ENCODE results near the gene FNDC3B. TPM values are rescaled to one million over a fixed set of nuclear protein-coding genes. Genes with fewer than 3 reads are reported as not detected.

Gene FNDC3B
- total RNA-seq, 1 experiment from 2014 or later, result 149 TPM

- Mint-ChIP-seq H3K4me3 (ENCODE audit: unreplicated experiment) (no peak overlapping the region), H3K9me3 (ENCODE audit: unreplicated experiment) (no peaks in the 10 kb centered on the region), H3K4me1 (ENCODE audit: insufficient read depth, unreplicated experiment) (peaks cover 20% of the 10 kb centered on the region), H3K27ac (ENCODE audit: low read depth, unreplicated experiment) (no peak overlapping the region), H3K36me3 (ENCODE audit: insufficient read depth, unreplicated experiment) (peaks cover 19% of the 10 kb centered on the region), H3K27me3 (ENCODE audit: insufficient read depth, unreplicated experiment) (no peaks in the 10 kb centered on the region)
- POLR2A ChIA-PET, result interaction anchor here (0.6 to 1.5 kb wide), 3 partner anchors 21 to 352 kb away, joined by 3 to 4 read pairs (median 4); no protein-coding TSS in a partner anchor
- BruUV-seq (replicated peaks), result no TSS peak
- DNase-seq (ENCODE audit: unreplicated experiment), result no peak
- TF ChIP-seq CTCF (IDR thresholded peaks at IDR 0.05; ENCODE audit: unreplicated experiment), result no peak
- CTCF ChIA-PET, result no interaction called here
- intact Hi-C loops (cut with micrococcal nuclease), result no loop called here
These were observed 123.9 kb downstream of the FNDC3B start for GRCh38 chr3:172163320-172163719.

- H3K27ac Mint-ChIP-seq (ENCODE audit: low read depth, unreplicated experiment), result no peak overlapping the region
- ChIA-PET CTCF (no interaction called here), POLR2A (interaction anchor here (0.8 kb wide), 1 partner anchor 11 kb away, joined by 3 read pairs; no protein-coding TSS in a partner anchor)
- DNase-seq (ENCODE audit: unreplicated experiment), result no peak
- H3K4me1 Mint-ChIP-seq (ENCODE audit: insufficient read depth, unreplicated experiment), result peaks cover 23% of the 10 kb centered on the region
- H3K4me3 Mint-ChIP-seq (ENCODE audit: unreplicated experiment), result no peak overlapping the region
- intact Hi-C loops (cut with micrococcal nuclease), result no loop called here
- H3K27me3 Mint-ChIP-seq (ENCODE audit: insufficient read depth, unreplicated experiment), result no peaks in the 10 kb centered on the region
- peaks cover 20% of the 10 kb centered on the region for H3K36me3 Mint-ChIP-seq (ENCODE audit: insufficient read depth, unreplicated experiment)
- no peaks in the 10 kb centered on the region for H3K9me3 Mint-ChIP-seq (ENCODE audit: unreplicated experiment)
- TF ChIP-seq CTCF (IDR thresholded peaks at IDR 0.05; ENCODE audit: unreplicated experiment), result no peak
- no TSS peak for BruUV-seq (replicated peaks)
These were observed 125.4 kb downstream of the FNDC3B start for GRCh38 chr3:172164620-172165362.

- no peak for TF ChIP-seq CTCF (IDR thresholded peaks at IDR 0.05; ENCODE audit: unreplicated experiment)
- Mint-ChIP-seq H3K36me3 (ENCODE audit: insufficient read depth, unreplicated experiment) (peaks cover 12% of the 10 kb centered on the region), H3K27me3 (ENCODE audit: insufficient read depth, unreplicated experiment) (no peaks in the 10 kb centered on the region), H3K27ac (ENCODE audit: low read depth, unreplicated experiment) (no peak overlapping the region), H3K4me3 (ENCODE audit: unreplicated experiment) (no peak overlapping the region), H3K4me1 (ENCODE audit: insufficient read depth, unreplicated experiment) (peaks cover 16% of the 10 kb centered on the region), H3K9me3 (ENCODE audit: unreplicated experiment) (no peaks in the 10 kb centered on the region)
- intact Hi-C loops (cut with micrococcal nuclease), result no loop called here
- BruUV-seq (replicated peaks), result no TSS peak
- POLR2A ChIA-PET, result interaction anchor here (0.6 to 5.4 kb wide), 5 partner anchors 8 to 356 kb away, joined by 3 to 39 read pairs (median 4); partner anchors contain the start of gene PLD1
- CTCF ChIA-PET, result interaction anchor here (0.8 kb wide), 1 partner anchor 24 kb away, joined by 3 read pairs; no protein-coding TSS in a partner anchor
- DNase-seq (ENCODE audit: unreplicated experiment), result no peak
These were observed 126.9 kb downstream of the FNDC3B start for GRCh38 chr3:172166261-172166660.

DNA sequence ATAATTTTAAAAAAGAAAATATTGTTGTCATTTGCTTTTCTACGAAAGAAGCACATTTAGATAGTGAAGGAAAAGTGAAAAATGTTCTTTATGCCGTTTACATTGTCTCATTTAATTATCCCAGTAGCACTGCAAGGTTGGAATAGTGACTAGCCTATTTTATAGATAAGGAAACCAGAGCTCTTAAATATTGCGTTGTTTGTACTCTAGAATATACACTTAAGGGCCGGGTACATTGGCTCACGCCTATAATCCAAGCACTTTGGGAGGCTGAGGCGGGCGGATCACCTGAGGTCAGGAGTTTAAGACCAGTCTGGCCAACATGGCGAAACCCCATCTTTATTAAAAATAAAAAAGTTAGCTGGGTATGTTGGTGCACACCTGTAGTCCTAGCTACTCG lies 127.5 kb downstream of the FNDC3B start:
- no peak overlapping the region for H3K4me3 Mint-ChIP-seq (ENCODE audit: unreplicated experiment)

More for the DNA sequence above, 127.5 kb downstream of the FNDC3B start:
- Mint-ChIP-seq H3K27me3 (ENCODE audit: insufficient read depth, unreplicated experiment) (no peaks in the 10 kb centered on the region), H3K4me1 (ENCODE audit: insufficient read depth, unreplicated experiment) (peaks cover 16% of the 10 kb centered on the region), H3K36me3 (ENCODE audit: insufficient read depth, unreplicated experiment) (peaks cover 12% of the 10 kb centered on the region), H3K27ac (ENCODE audit: low read depth, unreplicated experiment) (no peak overlapping the region), H3K9me3 (ENCODE audit: unreplicated experiment) (no peaks in the 10 kb centered on the region)
- intact Hi-C loops (cut with micrococcal nuclease), result no loop called here
- POLR2A ChIA-PET, result interaction anchor here (1.0 to 5.4 kb wide), 6 partner anchors 11 to 125 kb away, joined by 3 to 39 read pairs (median 21); no protein-coding TSS in a partner anchor
- no TSS peak for BruUV-seq (replicated peaks)
- TF ChIP-seq CTCF (IDR thresholded peaks at IDR 0.05; ENCODE audit: unreplicated experiment), result no peak
- DNase-seq (ENCODE audit: unreplicated experiment), result no peak
- CTCF ChIA-PET, result no interaction called here
